Measurements from ENCODE around the gene SPEF1.

The SPEF1 gene

DNA sequence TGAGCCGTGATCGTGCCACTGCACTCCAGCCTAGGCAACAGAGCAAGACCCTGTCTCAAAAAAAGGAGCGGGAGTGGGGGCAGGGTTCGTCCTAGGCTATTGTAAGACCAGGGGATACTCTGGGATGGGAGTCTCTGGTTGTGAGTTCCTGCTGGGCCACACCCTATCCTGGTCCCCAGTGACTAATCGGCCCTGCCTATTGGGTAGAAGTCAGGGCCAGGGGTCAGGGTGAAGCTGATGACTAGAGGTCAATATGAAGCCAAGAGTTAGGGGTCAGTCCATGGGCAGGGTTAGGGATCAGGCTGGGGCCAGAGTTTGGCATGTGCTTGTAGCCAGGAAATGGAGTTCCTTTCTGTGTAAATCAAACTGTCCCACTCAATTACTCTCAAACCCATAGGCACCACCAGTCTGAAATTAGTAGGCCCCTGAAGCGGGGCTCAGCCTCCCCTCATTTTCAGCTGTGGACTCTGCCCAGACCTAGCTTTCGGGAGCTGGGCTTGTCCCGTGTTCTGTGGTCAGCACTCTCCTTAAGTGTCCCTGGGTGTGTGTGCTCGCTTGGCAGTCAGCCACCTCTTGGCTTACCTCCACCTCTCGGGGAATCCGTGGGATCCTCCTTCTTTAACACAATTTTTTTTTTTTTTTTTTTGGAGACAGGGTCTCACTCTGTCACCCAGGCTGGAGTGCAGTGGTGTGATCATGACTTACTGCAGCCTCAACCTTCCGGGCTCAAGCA lies 47.0 kb downstream of the SPEF1 start:
- TF ChIP-seq, protein P1, sequence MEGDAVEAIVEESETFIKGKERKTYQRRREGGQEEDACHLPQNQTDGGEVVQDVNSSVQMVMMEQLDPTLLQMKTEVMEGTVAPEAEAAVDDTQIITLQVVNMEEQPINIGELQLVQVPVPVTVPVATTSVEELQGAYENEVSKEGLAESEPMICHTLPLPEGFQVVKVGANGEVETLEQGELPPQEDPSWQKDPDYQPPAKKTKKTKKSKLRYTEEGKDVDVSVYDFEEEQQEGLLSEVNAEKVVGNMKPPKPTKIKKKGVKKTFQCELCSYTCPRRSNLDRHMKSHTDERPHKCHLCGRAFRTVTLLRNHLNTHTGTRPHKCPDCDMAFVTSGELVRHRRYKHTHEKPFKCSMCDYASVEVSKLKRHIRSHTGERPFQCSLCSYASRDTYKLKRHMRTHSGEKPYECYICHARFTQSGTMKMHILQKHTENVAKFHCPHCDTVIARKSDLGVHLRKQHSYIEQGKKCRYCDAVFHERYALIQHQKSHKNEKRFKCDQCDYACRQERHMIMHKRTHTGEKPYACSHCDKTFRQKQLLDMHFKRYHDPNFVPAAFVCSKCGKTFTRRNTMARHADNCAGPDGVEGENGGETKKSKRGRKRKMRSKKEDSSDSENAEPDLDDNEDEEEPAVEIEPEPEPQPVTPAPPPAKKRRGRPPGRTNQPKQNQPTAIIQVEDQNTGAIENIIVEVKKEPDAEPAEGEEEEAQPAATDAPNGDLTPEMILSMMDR (IDR thresholded peaks at IDR 0.05; ENCODE audit: extremely low read depth, missing control alignments), result no peak
- DNase-seq (ENCODE audit: low spot score), result no peak

DNA sequence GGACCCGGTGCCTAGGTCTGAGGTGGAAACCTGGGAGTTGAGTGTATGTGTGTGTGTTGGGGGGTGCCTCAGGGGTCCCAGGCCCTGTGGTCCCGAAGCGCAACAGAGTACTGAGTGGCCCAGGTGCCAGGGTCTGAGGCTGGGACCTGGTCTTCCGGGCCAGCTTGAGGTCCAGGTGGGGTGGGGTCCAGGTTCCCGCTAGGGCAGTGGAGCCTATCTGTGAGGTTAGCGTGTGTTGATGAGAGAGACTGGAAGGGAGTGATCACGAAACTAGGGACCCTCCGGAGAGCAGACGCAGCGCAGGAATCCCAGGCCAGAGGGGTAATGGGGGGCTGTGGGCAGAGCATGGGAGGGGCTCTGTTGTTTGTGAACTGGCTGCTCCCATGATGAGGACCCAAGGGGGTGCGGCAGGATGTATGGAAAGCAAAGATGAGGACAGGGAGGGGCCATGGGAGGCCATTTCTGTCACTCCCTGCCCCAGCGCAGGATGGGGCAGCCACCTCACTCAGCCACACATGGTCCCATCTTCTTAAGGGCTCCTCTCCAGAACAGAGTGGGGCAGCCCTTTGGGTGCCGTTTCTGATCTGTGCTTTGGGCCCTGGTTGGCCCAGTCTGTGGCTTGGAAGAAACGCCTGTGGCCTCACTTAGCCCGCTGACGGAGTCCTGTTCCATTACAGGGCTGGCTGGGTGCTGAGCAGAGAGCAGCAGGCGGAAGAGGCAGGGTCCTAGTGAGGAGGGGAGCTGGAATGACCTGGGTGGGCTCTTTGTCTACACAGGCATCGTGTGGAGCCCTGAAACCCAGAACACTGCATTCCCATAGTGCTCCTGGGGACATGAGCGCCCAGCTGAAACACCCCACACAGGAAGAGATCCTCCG lies 47.9 kb downstream of the SPEF1 start:
- TF ChIP-seq, protein P1 (IDR thresholded peaks at IDR 0.05; ENCODE audit: extremely low read depth, missing control alignments), result no peak
- DNase-seq (ENCODE audit: low spot score), result no peak

DNA sequence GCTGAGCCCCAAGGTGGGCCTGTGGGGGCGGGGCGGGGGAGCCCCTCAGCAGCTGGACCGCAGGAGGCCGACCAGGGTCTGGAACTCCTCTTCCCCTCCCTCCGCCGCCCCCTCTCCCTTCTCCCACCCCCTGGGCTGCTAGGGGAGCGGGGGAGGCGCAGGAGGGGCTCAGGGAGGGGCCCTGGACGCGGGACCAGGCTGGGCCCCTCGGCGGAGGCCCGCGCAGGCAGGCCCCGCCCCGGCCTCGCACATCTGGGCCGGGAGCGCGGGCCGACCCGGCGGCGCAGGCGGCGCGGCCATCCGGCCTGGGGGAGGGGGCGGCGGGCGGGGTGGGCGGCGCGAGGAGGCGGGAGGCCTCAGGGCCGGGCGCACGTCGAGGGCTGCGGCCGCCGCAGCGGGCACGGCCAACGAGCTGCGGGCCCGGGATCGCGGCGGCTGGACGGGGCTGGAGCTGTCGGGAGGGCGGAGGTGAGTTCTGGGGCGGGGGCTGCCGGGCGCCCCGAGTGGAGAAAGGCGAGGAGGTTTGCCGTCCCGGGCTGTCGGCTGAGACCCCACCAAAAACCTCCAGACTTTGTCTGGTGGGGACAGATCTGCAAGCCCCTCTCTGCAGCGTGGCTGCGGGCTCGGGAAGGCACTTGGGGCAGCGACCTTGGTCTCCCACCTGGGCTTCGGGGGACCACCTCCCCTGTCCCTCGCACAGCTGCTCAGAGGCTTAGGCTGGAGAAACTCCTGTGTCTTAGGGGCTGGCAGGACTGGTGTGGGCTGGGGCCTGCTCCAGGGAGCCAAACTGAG lies 48.7 kb downstream of the SPEF1 start, which contains the start of gene HSPA12B:
Gene HSPA12B (plus strand): TSS at position 359 of the 792 bp plus-strand sequence. CDS start 5,990 bp downstream, outside the sequence.
- TF ChIP-seq, protein P1 (IDR thresholded peaks at IDR 0.05; ENCODE audit: extremely low read depth, missing control alignments), result no peak
- no peak for DNase-seq (ENCODE audit: low spot score)

DNA sequence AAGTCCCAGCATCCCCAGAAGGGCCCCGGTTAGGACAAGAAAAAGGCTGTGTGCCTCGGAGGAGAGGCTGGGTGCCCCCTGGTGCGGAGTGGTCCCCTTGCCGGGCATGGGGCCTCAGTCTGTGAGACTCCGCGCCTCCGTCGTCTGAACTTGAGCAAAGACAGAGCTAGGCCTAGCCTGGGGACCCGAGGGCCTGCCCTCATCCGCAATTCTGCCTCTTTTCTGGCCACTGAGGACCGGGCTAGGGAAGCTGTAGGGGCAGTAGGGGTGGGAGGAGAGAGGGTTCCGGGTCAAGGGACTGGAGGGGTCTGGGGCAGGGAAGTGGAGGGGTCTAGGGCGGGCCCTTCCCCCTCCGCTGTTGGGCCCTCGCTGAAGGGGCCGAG lies 49.3 kb downstream of the SPEF1 start:
- TF ChIP-seq, protein P1 (IDR thresholded peaks at IDR 0.05; ENCODE audit: extremely low read depth, missing control alignments), result no peak
- no peak for DNase-seq (ENCODE audit: low spot score)

DNA sequence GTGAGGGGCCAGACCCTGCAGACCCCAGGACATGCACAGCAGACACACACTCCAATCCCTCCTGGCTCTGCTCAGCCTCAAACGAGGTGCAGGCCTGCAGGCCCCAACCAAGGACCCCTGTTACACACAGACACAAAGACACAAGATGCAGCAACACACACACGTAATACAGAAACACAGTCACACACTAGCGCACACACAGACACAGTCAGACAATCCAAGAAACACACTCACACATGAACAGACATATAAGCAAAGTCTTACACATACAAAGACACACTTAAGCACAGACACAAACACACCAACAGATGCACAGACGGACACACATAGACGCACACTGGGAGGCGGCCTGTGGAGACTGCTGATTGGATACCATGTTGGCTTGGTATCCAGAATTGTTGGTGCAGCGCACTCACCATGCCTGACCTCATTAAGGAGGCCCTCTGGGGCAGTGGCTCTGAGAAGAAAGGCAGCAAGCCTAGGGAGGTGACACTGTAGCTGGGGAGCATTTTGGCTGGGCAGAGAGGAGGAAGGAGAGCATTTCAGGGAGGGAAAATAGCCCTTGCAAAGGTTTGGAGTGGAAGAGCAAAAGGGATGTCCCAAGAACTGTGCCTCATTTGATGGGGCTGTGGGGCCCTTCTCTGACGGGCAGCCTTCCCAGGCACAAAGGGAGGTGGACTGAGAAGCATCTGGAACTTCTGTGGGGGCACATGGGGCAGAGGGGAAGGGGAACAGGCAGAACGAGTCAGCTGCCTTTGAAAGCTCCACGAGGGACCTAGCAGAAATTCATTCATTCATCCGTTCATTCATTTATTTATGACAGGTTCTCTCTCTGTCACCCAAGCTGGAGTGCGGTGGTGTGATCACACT lies 50.2 kb downstream of the SPEF1 start:
- DNase-seq (ENCODE audit: low spot score), result no peak
- TF ChIP-seq, protein P1 (IDR thresholded peaks at IDR 0.05; ENCODE audit: extremely low read depth, missing control alignments), result no peak

DNA sequence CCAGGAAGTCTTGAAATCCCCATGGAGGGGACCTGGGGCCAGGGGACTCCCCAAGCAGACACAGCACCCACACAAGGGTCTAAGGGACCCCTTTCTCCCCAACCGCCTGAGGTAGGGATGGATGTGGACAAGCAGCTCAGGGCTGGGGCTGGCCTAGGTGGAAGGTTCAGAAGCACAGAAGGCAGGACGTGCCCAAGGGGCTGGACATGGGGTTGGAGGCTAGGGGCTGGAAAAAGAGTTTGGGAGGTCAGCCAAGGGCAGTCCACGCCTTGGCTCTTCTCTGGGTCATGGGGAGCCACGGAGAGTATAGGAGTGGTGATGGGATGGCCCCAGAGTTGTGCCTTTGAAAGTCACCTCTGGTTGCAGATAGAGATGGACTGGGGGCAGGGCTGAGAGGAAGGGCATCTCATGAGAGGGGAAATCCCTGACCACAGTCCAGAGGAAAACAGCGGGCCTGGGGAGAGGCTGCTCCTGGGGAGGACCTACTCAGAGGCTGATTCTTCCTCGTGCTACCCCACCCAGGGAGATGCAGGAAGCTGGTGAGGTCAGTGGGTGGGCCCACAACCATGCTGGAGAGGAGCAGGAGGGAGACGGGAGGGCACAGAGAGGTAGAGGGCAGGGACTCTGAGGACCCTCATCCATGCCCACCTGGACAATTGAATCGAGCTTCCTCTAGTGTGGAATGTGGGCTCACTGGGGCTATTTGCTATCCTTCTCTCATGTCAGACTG lies 51.3 kb downstream of the SPEF1 start:
- no peak for DNase-seq (ENCODE audit: low spot score)
- TF ChIP-seq, protein P1 (IDR thresholded peaks at IDR 0.05; ENCODE audit: extremely low read depth, missing control alignments), result no peak

Measured in GM20000 (cell line).